Measurements from ENCODE around the gene SORCS1. TPM values are rescaled to one million over a fixed set of nuclear protein-coding genes. Genes with fewer than 3 reads are reported as not detected.

The SORCS1 gene
- total RNA-seq, 1 experiment from 2014 or later, result not detected

DNA sequence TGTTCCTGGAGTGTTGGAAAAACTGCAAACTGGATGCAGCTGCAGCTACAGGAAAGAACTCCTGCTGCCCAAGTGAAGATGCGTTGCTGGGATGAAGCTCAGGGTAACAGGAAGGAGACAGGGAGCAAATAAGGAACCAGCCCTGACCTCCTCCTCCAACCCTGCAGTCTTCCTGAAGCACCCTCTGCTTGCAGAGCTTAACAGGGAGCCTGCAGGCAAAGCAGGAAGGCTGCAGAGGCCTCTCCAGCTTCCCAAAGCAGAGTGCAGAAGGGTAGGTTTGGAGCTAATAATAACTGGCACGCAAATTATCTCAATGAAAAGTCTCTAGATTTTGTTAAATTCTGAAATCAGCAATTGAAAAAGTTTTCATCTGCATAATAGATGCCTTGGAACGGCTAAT, 92.5 kb downstream of the SORCS1 start:
- no peak overlapping the region for H3K4me3 ChIP-seq
- H3K9me3 ChIP-seq, result no peaks in the 10 kb centered on the region
- H3K27me3 ChIP-seq, result no peaks in the 10 kb centered on the region
- no peaks in the 10 kb centered on the region for H3K36me3 ChIP-seq
- no peak for DNase-seq

DNA sequence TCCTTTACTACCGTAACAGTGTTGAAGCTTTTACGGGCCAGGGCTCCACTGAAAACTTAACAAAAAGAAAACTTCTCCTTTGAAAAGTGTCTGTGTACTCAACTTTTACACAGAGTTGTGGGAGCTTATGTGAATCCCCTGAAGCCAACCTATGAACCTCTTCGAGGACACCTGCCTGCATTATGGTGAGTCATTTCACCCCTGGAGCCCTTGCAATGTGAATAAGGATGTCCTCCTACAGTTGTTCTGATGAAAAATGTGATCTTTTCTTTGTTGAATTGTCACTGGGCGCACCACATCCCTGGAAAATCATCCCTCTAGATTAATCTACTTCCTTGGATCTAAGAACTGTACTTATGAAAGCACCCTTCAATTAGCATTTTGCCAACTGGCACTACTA, 93.2 kb downstream of the SORCS1 start:
- DNase-seq, result no peak
- no peaks in the 10 kb centered on the region for H3K36me3 ChIP-seq
- H3K9me3 ChIP-seq, result no peaks in the 10 kb centered on the region
- H3K27me3 ChIP-seq, result no peaks in the 10 kb centered on the region
- H3K4me3 ChIP-seq, result no peak overlapping the region

DNA sequence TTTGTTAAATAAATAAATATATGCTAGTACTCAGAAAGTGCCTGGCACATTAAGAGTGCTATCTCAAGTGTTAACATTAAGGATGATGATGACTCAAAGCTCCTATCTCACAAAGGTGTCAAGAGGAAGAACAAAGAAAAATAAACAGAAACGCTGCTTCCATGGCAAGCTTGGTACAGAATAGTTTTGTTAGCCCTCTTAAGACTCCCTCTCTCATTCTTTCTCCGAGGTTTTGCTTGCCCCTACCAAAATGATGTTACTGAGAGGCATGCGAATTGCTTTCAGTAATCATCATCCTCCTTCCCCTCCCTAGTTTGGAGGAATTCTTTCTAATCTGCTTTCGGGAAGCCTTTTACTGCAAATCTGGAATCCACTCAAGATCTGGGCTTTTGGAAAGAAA, 96.7 kb downstream of the SORCS1 start:
- no peak for DNase-seq
- Histone ChIP-seq H3K36me3 (no peaks in the 10 kb centered on the region), H3K27me3 (no peaks in the 10 kb centered on the region; the same call in 1 of the 2 replicates), H3K9me3 (no peaks in the 10 kb centered on the region), H3K4me3 (no peak overlapping the region)

DNA sequence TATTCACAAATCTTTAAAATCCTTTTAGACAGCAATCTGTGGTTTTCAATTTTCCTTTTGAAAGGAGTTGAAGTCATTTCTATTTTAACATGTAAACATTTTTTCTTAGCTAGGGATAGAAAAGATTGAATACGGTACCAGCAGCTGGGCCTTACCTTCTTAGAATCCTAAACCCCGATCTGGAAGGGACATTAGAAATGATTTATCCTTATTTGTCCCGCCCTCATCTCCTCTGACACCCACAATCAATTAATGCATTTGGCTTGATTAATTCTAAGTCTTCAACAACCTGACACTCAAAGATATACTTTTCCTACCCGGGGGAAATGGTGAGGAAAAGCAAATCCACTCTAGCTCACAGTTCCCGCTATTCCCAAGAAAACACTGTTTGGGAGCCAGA, 100.4 kb downstream of the SORCS1 start:
- DNase-seq, result no peak
- H3K4me3 ChIP-seq, result no peak overlapping the region
- no peaks in the 10 kb centered on the region; the same call in 1 of the 2 replicates for H3K27me3 ChIP-seq
- no peaks in the 10 kb centered on the region for H3K9me3 ChIP-seq
- no peaks in the 10 kb centered on the region for H3K36me3 ChIP-seq

DNA sequence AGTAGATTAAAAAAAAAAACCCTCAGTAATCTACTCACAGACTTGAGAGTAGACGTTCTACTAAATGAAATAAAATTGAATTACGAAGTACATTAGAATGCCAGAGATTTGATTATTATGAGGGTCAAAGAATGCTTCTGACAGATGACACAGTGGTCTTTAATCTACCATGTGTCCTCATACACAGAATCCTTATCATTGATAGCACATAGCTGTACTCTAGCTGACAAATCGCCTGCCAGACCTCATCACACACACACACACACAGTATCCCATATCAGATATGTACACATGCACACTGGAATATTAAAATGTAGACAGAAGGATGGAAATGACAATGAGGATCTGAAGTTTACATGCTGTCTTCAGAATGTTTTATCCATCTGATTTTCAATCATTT, 104.6 kb downstream of the SORCS1 start:
- DNase-seq, result no peak
- no peaks in the 10 kb centered on the region for H3K27me3 ChIP-seq

DNA sequence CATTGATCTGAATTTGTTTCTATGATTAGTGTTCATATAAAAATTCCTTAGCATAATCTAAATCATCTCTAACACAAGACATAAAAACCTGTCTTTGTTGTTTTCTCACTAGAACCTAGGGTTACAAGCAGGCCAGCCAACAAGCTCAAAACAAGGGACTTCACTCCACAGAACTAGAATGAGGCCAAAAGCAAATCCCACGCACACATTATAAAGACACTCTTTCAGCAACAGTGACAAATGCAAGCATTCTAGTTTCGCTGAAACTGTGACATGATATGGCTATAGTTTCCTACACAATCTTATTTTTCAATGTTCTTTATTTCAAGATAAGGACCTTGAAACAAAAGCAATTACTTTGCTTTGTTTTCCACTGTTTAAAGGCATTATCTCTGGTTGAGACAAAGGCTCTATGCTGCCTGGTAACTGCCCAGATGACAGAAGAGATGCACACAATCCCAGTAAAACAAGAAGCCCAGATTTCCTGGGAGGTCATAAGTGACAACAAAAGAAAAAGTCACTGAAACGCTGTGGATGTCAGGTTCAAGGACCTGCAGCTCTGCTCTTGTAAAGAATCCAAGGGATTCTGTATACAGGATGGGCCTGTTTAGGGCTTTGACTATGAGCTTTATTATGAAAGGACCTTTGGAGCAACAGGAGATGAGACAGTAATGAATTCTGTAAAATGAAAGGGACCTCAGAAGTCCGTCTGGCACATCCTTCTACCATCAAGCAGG, 105.3 kb downstream of the SORCS1 start:
- no peaks in the 10 kb centered on the region for H3K9me3 ChIP-seq
- no peak for DNase-seq
- no peak overlapping the region for H3K4me3 ChIP-seq
- H3K27me3 ChIP-seq, result no peaks in the 10 kb centered on the region
- no peaks in the 10 kb centered on the region for H3K36me3 ChIP-seq

More for the DNA sequence above, 104.6 kb downstream of the SORCS1 start:
- Histone ChIP-seq H3K9me3 (no peaks in the 10 kb centered on the region), H3K4me3 (no peak overlapping the region), H3K36me3 (no peaks in the 10 kb centered on the region)

DNA sequence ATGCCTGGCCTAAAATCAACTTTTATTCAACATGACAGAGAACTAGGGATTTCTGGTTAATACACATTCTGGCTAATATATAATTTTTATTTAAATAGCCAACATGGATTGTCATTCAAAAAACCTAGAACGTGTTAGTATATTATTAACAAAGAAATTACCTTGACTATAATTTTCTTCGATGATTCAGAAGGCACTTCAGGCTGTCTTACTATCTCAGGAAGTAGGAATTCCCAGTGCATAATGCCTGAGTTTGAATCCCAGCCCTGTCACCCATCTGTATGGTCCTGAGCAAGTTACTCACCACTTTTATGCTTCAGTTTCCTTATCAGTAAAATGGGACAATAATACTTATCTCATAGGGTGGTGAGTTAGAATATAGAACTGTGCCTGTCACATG, 106.2 kb downstream of the SORCS1 start:
- Histone ChIP-seq H3K27me3 (no peaks in the 10 kb centered on the region), H3K4me3 (no peak overlapping the region), H3K9me3 (no peaks in the 10 kb centered on the region)

DNA sequence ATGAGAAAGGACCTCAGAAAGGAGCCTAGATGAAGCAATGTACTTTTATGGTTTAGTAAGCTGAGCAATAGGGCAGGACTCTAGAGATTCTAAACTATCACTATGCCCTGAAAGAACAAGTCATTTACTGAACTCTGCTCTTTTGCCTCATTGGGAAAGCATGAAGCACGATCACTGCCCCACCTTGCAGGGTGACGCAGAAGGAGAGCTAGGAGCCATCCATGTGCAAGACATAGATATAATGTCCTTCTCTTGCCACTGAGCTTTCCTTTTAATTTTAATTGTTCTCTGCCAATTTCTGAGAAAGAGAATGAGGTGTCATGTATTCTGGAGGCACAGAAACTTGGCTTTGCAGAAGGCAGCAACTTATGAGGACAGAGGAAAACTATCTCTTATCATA, 108.3 kb downstream of the SORCS1 start:
- Histone ChIP-seq H3K9me3 (no peaks in the 10 kb centered on the region), H3K27me3 (no peaks in the 10 kb centered on the region), H3K4me3 (no peak overlapping the region), H3K36me3 (no peaks in the 10 kb centered on the region)
- DNase-seq, result no peak

More for the DNA sequence above, 106.2 kb downstream of the SORCS1 start:
- no peaks in the 10 kb centered on the region for H3K36me3 ChIP-seq
- no peak for DNase-seq

DNA sequence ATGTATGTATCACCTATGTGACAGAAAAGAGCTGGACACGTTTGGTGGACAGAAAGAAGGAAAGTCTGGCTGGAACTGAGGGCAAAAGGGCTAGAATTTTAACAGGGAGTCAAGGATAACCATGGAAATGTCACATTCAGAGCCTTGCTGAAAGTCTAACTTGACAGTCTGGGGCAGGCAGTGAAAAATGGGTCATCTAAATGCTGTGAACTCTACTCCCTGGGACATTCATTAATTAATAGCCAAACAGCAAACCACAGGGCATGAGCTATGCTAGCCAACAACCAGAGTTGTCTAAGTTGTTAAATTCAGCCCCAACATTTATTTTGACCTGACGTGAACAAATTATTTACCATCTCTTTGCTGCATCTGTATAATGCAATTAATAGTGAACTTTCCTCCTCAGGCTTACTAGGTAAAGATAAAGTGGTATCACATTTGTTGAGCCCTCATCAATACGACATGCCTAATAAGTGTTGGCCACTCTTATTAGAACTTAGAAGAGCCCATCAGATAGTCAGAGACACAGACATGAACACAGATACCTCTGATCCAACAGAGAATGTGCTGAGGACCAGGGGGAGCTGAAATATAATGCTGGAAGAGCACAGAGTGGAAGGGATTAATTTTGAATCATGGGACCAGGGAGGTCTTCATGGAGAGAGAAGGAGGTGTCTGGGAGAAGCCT, 109.9 kb downstream of the SORCS1 start:
- Histone ChIP-seq H3K4me3 (no peak overlapping the region), H3K27me3 (no peaks in the 10 kb centered on the region), H3K9me3 (no peaks in the 10 kb centered on the region), H3K36me3 (no peaks in the 10 kb centered on the region)
- no peak for DNase-seq

DNA sequence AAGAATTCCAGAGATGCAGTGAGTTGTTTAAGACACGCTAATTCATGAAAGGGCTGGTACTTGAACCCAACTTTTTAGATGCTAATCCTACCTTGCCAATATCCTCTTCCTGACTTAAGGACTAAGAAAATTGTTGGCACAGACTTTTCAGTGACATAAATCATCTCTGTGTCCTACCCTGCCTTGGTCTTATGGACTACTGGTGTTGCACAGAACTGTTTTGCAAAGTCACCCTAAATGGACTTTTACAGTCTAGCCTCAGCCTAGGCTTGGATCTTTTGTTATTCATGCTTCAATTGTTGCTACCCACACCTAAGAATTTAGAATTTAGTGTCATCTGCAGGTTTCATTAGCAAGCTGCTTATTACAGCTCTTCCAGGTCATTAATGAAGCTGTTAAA, 112.7 kb downstream of the SORCS1 start:
- no peak for DNase-seq
- H3K9me3 ChIP-seq, result no peaks in the 10 kb centered on the region
- H3K4me3 ChIP-seq, result no peak overlapping the region
- H3K36me3 ChIP-seq, result no peaks in the 10 kb centered on the region
- no peaks in the 10 kb centered on the region for H3K27me3 ChIP-seq

DNA sequence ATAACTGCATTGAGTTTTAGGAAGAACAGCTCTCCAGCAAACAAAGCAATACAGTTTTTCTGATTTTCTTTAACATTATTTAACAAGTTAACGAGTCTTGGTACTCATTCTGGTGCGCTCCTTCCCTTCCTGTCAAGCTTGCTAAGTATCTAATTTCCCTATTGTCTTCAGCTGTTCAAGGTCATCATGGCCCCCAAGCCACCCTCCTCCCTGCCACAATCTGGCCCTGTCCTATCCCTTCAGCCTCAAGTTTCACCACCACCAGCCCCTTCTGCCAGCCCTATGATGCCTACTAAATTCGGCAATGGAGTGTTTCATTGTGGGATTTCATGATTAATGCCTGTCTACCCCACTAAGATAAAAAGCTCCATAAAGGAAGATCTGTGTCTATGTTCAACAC, 121.0 kb downstream of the SORCS1 start:
- no peak for DNase-seq
- Histone ChIP-seq H3K4me3 (no peak overlapping the region), H3K27me3 (no peaks in the 10 kb centered on the region), H3K36me3 (no peaks in the 10 kb centered on the region), H3K9me3 (no peaks in the 10 kb centered on the region)

DNA sequence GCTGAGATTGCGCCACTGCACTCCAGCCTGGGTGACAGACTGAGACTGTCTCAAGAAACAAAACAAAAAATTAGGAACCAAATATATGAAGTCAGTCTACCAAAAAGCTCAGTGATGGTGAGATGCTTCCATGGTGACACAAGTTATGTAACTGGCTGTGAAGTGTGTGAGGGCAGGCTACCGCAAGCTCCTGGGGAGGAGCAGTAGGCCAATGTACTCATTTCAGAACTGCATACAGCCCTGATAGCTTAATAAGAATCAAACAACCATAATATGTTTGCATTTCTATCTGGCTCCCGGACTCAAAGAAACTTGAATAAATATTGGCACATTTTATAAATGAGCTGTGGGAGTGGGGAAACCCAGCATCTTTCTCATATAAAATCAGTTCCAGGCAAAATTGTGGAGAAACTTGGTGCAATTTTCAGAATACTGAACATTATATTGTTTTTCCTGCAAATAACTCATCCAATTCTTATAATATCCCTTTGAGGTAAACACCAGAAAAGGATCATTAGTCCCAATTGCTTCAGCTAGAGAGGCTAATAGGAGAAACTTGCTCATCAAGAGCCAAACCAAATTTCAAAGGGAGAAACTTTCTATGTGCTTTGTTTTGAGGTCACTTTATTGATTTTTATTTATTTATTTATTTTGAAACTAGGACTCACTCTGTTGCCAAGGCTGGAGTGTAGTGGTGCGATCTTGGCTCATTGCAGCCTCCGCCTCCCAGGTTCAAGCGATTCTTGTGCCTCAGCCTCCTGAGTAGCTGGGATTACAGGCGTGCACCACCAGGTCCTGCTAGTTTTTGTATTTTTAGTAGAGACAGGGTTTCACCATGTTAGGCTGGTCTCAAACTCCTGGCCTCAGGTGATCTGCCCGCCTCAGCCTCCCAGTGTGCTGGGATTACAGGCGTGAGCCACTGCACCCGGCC, 127.0 kb downstream of the SORCS1 start:
- Histone ChIP-seq H3K36me3 (no peaks in the 10 kb centered on the region), H3K9me3 (no peaks in the 10 kb centered on the region), H3K4me3 (no peak overlapping the region), H3K27me3 (no peaks in the 10 kb centered on the region)
- no peak for DNase-seq

DNA sequence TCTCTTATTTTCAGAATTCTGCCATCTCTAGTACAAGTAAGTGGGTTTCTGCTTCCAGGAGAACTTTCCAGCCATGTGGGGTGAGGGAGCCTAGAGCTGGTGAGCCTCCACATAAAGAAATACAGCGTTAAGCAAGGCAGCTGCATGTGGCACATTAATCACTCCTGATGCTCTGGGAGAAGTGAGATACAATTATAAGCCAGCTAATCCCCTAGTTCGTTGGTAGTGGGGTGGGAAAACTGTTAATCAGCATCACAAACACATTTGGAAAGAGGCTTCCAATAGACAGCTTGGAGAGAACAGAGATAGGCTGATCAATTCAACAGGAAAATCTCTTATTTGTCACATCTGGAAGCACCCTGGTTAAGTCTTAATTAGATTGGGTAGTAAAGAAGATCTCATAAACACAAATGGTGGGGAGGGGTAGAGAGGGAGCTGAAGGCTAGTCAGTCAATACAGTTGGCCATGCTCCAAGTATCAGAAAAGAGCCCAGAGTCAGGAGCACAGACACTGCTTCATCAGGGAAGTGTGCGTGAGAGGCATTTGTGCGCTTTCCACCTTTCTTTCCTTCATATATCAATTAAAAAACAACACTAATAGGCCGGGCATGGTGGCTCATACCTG, 130.6 kb downstream of the SORCS1 start:
- Histone ChIP-seq H3K27me3 (no peaks in the 10 kb centered on the region), H3K4me3 (no peak overlapping the region), H3K9me3 (no peaks in the 10 kb centered on the region), H3K36me3 (no peaks in the 10 kb centered on the region)
- DNase-seq, result no peak

DNA sequence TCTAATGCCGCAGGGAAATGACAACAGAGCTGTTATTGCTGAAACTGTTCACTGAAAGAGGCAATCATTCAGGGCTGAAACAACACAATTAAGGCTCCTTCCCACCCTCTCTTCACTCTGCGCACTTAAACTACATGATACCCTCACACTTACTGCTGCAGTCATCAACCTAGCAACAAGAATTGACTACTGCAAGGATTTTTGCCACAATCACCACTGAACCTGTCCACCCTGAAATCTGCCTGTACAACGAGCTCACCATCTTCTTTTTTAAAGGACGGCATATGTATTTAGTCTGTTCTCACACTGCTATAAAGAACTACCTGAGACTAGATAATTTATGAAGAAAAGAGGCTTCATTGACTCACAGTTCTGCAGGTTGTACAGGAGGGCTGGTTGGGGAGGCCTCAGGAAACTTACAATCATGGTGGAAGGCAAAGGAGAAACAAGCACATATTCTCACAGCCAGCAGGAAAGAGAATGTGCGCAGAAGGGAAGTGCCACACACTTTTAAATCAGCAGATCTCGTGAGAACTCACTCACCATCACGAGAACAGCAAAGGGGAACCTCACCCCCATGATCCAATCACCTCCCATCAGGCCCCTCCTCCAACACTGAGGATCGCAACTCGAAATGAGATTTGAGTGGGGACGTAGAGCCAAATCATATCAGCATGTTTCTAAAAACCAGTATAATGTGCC, 131.7 kb downstream of the SORCS1 start:
- Histone ChIP-seq H3K27me3 (no peaks in the 10 kb centered on the region), H3K36me3 (no peaks in the 10 kb centered on the region)

DNA sequence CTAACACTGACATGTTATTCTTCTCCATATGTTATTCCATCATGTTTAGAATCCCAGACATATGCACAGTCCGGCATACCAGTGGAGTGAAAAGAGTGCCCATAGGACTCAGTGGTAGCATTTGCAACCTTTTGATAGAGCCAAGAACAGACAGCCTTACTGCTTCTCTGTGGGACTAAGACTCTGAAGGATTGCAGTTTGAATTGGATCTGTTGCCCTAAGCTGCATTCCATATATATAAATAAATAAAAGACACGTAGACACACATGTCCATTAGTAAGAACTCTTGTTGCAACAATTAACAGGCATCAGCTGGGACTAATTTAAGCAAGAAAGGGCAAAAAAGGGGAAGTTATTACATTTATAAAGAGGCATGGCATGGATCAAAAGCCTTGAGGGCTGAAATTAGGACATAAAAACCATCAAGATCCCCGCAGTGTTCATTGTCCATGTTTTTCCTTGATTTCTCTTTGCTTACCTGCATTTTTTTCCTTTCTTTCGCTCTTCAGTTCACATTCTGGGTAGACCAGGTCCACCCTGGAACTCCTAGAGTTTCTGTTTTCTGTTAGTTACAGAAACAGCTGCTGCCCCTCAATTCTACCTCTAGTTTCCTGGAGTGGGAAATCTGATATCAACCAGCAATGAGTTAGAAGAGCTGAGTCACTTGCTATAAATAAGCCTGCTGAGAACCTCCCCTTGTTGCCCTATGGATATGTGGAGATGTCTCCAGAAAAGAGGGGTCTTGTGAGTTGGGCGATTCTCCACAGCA, 132.4 kb downstream of the SORCS1 start:
- DNase-seq, result no peak
- no peak overlapping the region for H3K4me3 ChIP-seq
- H3K9me3 ChIP-seq, result no peaks in the 10 kb centered on the region
- H3K36me3 ChIP-seq, result no peaks in the 10 kb centered on the region
- no peaks in the 10 kb centered on the region for H3K27me3 ChIP-seq

More for the DNA sequence above, 131.7 kb downstream of the SORCS1 start:
- Histone ChIP-seq H3K9me3 (no peaks in the 10 kb centered on the region), H3K4me3 (no peak overlapping the region)
- DNase-seq, result no peak

DNA sequence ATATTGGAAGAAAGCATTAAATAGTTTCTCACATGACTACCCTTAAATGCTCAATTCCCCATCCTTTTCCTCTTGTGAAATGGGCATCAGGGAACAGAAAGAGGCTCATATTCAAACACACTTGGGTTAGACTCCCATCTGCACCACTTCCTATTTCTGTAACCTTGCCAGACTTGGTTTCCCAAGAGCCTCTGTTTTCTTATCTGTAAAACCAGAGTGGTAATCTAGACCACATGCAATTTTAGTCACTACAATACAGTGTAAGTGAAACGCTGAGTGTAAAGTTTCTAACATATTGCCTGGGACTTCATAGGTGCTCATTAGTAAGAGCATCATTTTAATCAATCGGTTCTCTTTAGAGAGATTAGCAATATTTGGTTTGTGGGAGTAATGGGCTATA, 136.3 kb downstream of the SORCS1 start:
- no peak for DNase-seq
- Histone ChIP-seq H3K36me3 (no peaks in the 10 kb centered on the region), H3K9me3 (no peaks in the 10 kb centered on the region), H3K27me3 (no peaks in the 10 kb centered on the region), H3K4me3 (no peak overlapping the region)

Data from MG63 (cell line).